HG02759 (cell line): ENCODE data around the gene TUBA3E.
"Not testable (repeated sequence)": the region's sequence is repeated elsewhere in the genome, so short reads cannot be mapped to it uniquely, and the experiment has no call there.

ENCODE experiments used
- ATAC-seq: cut with Tn5 transposase; IDR thresholded peaks from one replicate; pipeline ENCODE4 v1.9.1; 2021; ENCODE audit warnings: mild to moderate bottlenecking, moderate library complexity; ENCODE audit not compliant: unreplicated experiment

The TUBA3E gene

GRCh38 chr2:130192451-130192850, 5.8 kb downstream of the TUBA3E start:
- ATAC-seq: not testable (repeated sequence)

GRCh38 chr2:130191319-130191718, 6.9 kb downstream of the TUBA3E start:
- not testable (repeated sequence) for ATAC-seq

DNA sequence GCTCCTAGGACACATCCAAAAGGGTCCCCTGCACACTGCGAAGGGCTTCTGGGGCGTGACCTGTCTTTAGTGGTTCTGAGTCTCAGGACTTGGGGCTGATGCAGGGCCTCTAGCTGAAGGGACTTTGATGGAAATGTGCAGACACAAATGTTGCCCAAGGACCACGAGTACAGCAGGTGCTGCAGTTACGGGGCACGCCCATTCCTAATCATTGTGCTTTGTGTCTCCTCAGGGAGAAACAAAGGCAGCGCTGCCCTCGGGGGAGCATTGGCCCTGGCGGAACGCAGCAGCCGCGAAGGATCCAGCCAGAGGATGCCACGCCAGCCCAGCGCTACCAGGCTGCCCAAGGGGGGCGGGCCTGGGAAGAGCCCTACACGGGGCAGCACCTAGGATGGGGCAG, 8.0 kb downstream of the TUBA3E start:
- ATAC-seq: no peak

- ATAC-seq: not testable (repeated sequence)
Observed at GRCh38 chr2:130188958-130189357, 9.3 kb downstream of the TUBA3E start.

DNA sequence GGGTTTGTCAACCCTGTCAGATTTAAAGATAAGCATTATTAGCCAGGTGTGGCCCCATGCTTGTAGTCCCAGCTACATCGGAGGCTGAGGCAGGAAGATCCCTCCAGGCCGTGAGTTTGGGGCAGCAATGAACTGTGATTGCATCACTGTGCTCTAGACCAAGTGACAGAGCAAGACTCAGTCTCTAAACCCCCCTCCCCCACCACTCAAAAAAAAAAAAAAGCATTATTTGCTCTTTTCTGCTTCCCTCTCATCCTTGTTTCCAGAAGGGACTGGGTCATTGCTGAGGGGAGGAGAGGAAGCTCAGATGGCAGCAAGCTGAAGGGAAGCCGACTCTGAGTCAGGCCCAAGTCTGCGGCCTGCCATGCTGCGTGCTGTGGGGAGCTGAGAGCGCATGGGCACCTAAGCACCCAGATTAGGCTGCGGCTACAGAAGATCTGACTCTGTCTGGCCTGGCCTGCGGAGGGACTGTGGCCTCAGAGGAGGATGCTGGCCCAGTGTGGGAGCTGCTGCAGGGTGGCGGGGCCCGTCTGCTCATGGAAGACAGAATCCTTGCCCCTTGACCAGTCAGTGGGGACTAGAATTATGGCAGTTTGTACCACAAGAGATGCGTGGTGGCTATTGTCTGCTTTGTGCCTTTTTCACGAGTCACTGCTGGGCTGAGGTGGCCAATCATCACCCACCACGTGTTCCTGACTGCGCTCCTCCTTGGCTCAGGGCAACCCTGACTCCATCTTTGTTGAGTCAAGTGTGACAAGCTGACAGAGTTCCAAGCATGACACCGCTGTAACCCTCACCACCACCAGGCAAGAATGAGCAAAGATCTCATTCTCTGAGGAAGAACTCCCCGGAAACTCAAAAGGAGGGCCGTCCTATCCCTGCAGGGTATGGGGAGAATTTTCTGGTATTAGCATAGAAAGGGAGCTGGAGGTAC, 10.1 kb downstream of the TUBA3E start:
- ATAC-seq: not testable (repeated sequence)

- no peak for ATAC-seq
Observed at GRCh38 chr2:130187268-130187667, 11.0 kb downstream of the TUBA3E start.

GRCh38 chr2:130186391-130186790, 11.8 kb downstream of the TUBA3E start:
- ATAC-seq: no peak

DNA sequence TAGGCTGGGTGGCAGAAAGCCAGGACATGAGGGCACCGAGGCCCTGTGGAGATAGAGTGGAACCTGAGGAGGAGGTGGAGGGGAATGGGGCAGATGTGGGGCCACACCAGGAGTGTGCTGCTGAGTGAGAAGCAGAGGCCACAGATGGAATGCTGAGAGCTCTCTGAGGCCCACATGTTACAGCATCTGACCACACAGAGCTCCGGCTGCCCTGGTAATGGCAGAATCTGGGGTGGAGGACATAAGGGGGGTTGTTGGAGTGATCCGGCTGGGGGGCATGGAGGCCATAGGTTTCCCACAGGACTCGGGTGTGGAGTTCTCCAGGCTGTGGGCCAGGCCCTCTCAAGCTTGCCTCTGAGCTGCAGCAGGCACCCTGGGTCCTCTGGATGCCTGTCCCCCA, 12.3 kb downstream of the TUBA3E start:
- ATAC-seq: no peak

DNA sequence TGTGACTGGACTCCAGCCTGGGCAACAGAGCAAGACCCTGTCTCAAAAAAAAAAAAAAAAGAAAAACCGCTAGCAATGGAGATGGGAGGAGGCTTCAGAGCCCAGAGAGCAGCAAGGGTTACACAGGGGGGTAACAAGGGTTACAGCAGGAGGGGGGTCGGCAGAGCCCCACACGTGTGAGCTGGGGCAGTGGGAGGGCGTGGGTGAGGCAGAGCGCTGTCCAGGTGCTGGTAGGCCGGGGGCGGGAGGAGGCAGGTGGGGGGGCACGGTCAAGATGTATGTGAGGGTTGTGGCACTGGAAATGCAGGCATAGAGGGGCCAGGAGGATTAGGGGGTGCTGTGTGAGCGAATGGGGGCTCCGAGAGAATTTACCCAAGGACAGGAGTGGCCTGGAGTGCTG, 12.8 kb downstream of the TUBA3E start:
- ATAC-seq: no peak

GRCh38 chr2:130183512-130184373, 14.5 kb downstream of the TUBA3E start:
- no peak for ATAC-seq

- not testable (repeated sequence) for ATAC-seq
Observed at GRCh38 chr2:130182826-130183511, 15.3 kb downstream of the TUBA3E start.

DNA sequence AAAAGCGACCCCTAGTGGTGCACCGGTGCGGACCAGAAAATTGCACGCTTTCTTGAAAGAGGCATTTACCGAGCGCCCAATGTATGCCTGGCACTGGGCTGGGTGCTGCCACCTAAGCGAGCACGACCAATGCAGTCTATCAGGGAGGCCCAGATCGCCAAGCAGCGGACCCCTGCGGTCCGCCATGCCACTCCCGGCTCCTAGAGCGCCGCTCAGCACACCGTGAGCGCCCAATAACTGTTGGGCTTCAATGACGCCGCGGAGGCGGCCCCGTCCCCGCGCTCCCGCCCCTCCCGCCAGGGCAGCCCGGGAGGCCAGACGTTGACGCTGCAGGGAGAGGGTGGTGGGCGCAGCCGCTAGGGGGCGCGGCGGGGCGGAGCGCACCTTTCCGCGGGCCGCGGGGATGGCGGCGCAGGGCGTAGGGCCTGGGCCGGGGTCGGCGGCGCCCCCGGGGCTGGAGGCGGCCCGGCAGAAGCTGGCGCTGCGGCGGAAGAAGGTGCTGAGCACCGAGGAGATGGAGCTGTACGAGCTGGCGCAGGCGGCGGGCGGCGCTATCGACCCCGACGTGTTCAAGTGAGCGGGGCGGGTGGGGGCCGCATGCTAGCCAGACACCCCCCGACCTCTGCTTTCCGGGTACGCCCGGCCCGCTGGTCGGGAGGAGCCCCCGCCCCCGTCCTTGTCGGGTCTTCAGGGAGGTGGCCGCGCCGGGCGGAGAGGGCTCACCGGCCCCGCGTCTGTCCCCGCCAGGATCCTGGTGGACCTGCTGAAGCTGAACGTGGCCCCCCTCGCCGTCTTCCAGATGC, 16.2 kb downstream of the TUBA3E start, which contains the start of gene MZT2B:
MZT2B (plus strand) TSS at position 383 of the 803 bp plus-strand sequence; CDS start at position 404, 21 bp downstream.
- ATAC-seq: peak; percentile 84

DNA sequence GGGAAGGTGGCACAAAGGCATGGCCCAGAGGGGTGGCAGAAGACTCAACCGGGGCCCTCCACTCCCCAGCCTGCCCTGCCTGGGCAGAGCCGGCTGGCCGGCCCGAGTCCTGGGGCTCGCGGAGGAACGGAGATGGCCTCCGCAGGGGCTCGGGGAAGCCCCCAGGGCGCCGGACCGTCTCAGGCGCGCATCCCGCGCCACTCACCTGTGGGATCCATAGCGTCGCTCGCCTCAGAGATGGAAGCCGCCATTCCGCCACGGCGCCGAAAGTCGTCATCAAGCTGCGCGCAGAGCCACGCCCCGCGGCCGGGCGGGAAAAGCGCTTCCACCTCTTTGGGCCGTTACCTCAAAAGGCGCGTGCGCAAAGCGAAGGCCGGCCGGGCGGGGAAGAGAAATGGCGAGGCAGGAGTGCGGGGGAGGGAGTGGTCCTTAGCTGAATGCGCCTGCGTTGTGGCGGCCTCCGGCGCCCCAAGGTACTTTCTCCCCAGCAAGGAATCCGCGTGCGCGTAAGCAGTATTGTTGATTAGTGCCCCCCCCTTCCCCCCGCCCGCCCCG, 16.8 kb downstream of the TUBA3E start, which contains the start of gene SMPD4:
SMPD4 (minus strand) TSS at position 278 of the 555 bp plus-strand sequence. CDS start 5,010 bp downstream, outside the sequence.
- ATAC-seq: peak; percentile 66

GRCh38 chr2:130180404-130181324, 17.6 kb downstream of the TUBA3E start:
- not testable (repeated sequence) for ATAC-seq

DNA sequence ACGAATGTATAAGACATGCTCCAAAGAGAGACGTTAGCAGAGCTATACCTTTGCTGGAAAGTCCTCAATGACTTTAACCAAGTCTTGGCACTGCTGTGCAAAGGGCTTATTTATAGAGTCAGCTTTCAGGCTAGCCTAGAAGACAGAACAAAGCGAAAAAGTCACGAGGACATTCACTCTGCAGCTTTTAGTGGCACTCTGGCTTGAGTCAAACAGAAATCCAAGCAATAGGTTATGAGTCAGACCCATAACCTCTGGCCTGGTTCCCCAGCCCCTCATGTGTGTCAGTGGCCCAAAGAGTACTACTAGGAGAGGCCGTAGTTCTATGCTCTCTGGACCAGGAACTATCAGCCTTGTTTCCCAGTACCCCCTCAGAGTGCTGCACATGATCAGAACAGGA, 23.4 kb downstream of the TUBA3E start:
- ATAC-seq: peak; percentile 87

DNA sequence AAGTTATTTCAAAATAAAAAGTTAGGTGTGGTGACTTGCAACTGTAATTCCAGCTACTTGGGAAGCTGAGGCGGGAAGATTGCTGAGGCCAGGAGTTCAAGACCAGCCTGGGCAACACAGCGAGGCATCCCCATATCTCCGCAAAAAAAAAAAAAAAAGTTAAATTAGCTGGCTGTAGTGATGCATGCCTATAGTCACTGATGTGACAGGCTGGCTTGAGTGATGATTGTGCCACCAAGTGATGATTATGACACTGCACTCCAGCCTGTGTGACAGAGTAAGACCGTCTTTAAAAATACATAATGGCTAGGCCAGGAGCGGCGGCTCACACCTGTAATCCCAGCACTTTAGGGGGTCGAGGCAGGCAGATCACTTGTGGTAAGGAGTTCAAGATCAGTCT, 28.3 kb downstream of the TUBA3E start:
- no peak for ATAC-seq

DNA sequence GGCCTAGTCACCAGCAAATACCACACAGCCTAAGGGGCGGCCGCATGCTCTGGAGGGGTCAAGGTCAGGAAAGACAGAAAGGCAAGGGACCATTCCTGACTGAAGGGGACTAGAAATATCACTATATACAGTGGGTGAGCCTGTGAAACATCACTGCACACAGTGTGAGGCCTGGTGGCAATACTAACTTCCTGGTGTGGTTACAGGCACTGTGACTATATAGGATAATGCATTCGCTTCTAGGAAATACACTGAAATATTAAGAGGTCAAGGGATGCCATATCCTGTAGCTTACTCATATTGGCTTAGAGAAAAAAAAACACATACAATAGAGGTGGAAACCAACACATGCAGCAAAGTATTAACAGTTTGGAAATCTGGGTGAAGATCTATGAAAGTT, 29.1 kb downstream of the TUBA3E start:
- not testable (repeated sequence) for ATAC-seq

DNA sequence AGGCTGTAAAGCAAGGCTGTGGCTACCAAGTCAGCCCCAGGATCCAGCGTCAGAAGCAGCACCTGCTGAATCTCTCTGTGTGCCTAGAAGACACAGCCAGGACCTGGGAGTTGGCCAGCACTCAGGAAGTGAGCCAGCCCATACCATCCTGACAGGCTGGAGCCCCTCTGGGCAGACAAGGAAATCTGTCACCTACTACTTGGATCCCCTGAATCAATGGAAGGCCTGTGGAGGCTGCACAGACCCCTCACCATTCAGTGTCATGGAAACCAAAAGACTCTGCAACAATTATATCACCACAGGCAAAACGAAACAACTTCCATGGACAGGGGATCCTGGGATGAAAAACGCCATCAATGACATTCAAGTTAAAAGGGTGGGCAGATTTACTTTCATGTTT, 31.6 kb downstream of the TUBA3E start:
- ATAC-seq: not testable (repeated sequence)
